Measurements from ENCODE around the gene SLC44A2.

SLC44A2 gene

GRCh38 chr19:10615429-10616023, 9.8 kb upstream of the SLC44A2 start:
- DNase-seq (ENCODE audit: low read depth), result no peak

DNA sequence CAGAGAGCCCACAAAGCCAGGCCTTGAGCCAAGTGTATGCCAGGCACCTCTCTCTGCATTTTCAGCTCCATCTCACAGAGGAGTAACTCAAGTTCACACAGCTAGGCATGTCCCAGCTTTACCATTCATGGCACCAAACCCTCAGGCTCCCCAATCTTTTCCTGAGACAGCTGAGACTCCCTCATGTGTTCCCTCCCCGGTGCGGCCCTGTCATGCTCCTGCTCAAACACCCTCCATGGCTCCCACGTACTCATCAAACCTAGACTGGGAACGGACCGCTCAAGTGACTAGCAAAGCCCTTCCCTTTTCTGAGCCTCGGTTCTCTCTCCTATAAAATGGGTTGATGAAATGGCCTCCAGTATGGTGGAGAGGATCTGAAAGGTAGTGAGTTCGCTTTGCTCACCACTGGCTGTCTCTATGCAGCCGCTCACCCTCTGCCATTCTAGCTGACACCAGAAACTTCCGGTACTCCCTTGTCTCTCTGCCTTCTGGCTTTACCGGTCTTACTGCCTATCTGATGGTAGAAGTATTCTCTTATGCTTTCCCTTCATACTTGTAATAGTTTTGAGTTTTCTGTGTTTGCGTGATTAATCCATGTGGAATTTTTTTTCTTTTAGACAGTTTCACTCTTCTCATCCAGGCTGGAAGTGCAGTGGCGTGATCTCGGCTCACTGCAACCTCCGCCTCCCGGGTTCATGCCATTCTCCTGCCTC, 7.8 kb upstream of the SLC44A2 start:
- no peak for DNase-seq (ENCODE audit: low read depth)

- DNase-seq (ENCODE audit: low read depth), result no peak
These were observed 6.5 kb upstream of the SLC44A2 start for GRCh38 chr19:10618846-10619245.

DNA sequence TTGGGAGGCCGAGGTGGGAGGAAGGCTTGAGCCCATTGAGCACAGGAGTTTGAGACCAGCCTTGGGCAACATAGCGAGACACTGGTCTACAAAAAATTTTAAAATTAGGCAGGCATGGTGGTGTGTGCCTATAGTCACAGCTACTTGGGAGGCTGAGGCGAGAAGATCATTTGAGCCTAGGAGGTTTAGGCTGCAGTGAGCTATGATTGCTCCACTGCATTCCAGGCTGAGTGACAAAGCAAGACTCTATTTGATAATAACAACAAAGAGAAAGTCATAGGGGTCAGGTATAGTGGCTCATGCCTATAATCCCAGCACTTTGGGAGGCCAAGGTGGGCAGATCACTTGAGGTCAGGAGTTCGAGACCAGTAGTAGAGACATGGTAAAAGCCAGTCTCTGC, 4.6 kb upstream of the SLC44A2 start:
- DNase-seq (ENCODE audit: low read depth), result no peak

DNA sequence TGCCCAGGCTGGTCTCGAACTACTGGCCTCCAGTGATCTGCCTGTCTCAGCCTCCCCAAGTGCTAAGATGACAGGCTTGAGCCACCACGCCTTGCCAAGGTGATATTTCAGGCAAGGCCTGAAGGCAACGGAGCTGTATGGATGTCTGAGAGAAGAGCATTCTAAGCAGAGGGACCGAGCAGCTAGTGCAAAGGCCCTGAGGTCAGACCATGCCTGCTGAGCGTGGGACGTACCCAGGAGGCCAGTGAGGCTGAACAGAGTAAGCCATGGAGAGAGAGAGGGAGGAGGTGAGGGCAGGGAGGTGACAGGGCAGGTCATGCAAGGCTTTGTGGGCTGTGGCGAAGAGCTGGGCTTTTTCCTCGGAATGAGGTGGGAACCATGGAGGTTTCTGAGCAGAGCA, 3.4 kb upstream of the SLC44A2 start:
- no peak for DNase-seq (ENCODE audit: low read depth)

- DNase-seq (ENCODE audit: low read depth), result no peak
These were observed 768 bp upstream of the SLC44A2 start for GRCh38 chr19:10624585-10624984.

- no peak for DNase-seq (ENCODE audit: low read depth)
These were observed 397 bp downstream of the SLC44A2 start for GRCh38 chr19:10625762-10626138.

DNA sequence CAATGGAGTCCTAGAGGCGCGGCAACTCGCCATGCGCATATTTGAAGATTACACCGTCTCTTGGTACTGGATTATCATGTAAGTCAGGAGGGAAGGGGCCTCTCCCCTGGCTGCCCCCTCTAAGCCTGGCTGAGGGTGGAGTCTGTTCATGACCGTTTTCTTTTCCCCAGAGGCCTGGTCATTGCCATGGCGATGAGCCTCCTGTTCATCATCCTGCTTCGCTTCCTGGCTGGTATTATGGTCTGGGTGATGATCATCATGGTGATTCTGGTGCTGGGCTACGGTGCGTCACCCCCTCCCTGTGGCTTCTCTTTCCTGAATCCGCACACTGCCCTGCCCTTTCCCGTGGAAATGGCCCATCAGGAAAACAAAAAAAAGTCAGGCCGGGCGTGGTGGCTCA, 6.5 kb downstream of the SLC44A2 start:
- no peak for DNase-seq (ENCODE audit: low read depth)

- DNase-seq (ENCODE audit: low read depth), result no peak
These were observed 9.1 kb downstream of the SLC44A2 start for GRCh38 chr19:10634430-10634829.

GRCh38 chr19:10634963-10635362, 9.6 kb downstream of the SLC44A2 start:
- no peak for DNase-seq (ENCODE audit: low read depth)

DNA sequence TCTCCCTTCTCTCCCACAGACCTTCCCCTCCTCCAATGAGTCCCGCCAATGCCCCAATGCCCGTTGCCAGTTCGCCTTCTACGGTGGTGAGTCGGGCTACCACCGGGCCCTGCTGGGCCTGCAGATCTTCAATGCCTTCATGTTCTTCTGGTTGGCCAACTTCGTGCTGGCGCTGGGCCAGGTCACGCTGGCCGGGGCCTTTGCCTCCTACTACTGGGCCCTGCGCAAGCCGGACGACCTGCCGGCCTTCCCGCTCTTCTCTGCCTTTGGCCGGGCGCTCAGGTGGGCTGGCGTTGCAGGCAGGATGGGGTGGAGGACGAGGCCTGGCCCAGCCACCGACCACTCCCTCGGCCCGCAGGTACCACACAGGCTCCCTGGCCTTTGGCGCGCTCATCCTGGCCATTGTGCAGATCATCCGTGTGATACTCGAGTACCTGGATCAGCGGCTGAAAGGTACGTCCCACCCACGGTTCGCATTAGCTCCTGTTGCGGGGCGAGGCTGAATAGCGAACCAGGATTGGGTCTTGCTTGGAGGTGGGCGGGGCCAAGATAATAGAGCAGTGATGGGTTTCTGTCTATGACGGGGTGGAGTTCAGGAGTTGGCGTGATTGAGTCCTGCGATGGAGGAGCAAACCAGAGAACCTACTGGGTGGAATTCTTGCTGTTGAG, 11.1 kb downstream of the SLC44A2 start:
- no peak for DNase-seq (ENCODE audit: low read depth)

- no peak for DNase-seq (ENCODE audit: low read depth)
These were observed 12.5 kb downstream of the SLC44A2 start for GRCh38 chr19:10637894-10638293.

DNA sequence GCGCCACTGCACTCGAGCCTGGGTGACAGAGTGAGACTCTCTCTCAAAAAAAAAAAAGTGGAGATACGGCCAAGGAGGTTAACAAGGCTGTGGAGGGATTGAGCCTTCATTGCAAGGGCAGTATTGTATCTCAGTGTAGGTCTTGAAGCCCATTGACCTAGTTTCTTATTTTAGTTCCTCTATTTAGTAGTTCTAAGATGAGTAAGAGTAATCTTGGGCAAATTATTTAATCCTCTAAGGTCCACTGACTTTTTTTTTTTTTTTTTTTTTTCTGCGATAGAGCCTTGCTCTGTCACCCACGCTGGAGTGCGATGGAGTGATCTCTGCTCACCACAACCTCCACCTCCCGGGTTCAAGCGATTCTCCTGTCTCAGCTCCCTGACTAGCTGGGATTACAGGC, 14.5 kb downstream of the SLC44A2 start:
- DNase-seq (ENCODE audit: low read depth), result no peak

DNA sequence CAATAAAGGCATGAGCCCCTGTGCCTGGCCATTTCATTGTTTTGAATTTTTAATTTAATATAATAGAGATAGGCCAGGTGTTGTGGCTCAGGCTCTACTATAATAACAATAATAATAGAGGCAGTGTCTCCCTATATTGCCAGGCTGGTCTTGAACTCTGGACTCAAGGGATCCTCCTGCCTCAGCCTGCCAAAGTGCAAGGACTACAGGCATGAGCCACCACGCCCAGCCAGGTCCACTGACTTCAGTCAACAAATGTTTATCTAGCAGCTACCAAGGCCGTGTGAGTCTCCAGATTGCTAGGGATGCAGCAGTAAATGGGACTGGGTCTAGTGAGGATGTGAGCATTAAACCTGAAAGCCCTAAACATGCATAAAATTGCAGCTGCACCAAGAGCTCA, 15.0 kb downstream of the SLC44A2 start:
- no peak for DNase-seq (ENCODE audit: low read depth)

DNA sequence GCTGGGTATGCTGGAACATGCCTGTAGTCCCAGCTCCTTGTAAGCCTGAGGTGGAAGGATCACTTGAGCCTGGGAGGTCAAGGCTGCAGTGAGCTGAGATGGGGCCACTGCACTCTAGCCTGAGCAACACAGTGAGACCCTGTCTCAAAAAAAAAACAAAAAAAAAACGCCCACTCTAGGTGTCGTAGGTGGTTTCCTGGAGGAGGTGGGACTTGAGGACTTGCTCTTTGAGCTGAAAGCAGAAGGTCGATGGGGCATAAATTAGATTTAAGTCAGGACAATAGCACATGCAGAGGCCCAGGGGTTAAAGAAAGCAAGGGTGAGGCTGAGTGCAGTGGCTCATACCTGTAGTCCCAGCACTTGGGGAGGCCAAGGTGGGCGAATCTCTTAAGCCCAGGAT, 15.9 kb downstream of the SLC44A2 start:
- no peak for DNase-seq (ENCODE audit: low read depth)

GRCh38 chr19:10642473-10643171, 17.3 kb downstream of the SLC44A2 start:
- no peak for DNase-seq (ENCODE audit: low read depth)

DNA sequence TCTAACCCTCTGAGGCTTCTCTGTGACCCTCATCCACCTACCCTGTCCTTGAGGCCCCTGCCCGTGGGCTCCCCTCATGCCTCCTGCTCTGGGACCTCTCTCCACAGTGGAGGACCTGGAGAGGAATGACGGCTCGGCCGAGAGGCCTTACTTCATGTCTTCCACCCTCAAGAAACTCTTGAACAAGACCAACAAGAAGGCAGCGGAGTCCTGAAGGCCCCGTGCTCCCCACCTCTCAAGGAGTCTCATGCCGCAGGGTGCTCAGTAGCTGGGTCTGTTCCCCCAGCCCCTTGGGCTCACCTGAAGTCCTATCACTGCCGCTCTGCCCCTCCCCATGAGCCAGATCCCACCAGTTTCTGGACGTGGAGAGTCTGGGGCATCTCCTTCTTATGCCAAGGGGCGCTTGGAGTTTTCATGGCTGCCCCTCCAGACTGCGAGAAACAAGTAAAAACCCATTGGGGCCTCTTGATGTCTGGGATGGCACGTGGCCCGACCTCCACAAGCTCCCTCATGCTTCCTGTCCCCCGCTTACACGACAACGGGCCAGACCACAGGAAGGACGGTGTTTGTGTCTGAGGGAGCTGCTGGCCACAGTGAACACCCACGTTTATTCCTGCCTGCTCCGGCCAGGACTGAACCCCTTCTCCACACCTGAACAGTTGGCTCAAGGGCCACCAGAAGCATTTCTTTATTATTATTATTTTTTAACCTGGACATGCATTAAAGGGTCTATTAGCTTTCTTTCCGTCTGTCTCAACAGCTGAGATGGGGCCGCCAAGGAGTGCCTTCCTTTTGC, 18.0 kb downstream of the SLC44A2 start:
- no peak for DNase-seq (ENCODE audit: low read depth)

DNA sequence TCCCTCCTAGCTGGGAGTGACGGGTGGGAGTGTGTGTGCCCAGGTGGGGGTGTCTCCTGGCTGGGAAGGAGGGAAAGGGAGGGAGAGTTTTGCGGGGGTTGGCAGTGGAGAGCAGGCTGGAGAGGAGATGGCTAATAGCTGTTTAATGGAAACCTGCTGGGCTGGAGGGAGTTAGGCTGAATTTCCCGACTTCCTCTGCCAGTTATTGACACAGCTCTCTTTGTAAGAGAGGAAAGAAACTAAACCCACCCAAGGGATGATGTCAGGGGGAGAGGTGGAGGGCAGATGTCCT, 18.6 kb downstream of the SLC44A2 start:
- DNase-seq (ENCODE audit: low read depth), result no peak

GRCh38 chr19:10644260-10645007, 19.1 kb downstream of the SLC44A2 start:
- DNase-seq (ENCODE audit: low read depth), result peak; percentile 77

GRCh38 chr19:10646456-10647159, 21.3 kb downstream of the SLC44A2 start:
- DNase-seq (ENCODE audit: low read depth), result no peak

DNA sequence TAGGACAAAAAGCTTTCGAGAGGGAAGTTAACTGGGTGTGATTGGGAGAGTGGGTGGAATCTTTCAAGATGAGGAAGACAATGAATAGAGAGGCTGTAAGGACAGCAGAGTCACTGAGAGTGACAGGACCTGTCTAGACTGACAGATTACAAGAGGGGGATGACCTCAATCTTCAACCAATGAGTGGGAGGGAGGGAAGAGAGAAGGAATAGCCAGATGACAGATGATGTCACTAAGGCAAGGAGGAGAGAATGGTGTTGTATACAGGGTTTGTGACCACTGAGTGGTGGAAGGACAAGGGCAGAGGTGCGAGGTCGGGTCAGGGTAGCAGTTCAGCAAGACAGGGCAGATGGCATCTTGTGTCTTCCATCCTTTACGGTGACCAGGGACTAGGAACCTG, 23.0 kb downstream of the SLC44A2 start:
- no peak for DNase-seq (ENCODE audit: low read depth)

Measured in activated T-cell treated with anti-CD3 and anti-CD28 coated beads for 48 hours (primary cell).